GM21423 (cell line): ENCODE data around the gene ADAM29.
"Not testable (repeated sequence)": the region's sequence is repeated elsewhere in the genome, so short reads cannot be mapped to it uniquely, and the experiment has no call there.

Experiments used
- ATAC-seq: cut with Tn5 transposase; IDR thresholded peaks from one replicate; pipeline ENCODE4 v1.9.1; 2021; ENCODE audit warnings: mild to moderate bottlenecking, moderate library complexity; ENCODE audit not compliant: unreplicated experiment

Gene ADAM29

DNA sequence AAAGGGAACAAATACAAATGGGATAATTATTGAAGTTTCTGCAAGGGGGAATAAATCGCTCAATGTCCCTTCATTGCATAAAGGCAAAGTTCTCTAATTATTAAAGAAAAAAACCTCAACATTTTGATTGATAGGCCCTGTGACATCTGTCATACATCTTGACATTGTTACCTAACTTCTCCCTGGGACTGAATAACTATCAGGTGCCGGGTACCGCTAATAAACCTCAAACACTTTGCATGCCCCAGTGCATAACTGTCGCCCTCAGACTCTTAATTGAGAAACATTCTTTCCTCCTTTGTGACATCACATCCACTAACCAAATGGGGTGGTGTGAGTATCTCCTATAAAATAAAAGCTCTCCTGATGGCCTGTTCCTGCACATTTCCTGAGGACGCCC is at the start of gene ADAM29:
TSS of gene ADAM29 (plus strand) at position 301 of the 400 bp plus-strand sequence. CDS start 57,168 bp downstream, outside the sequence.
- ATAC-seq = no peak

- ATAC-seq = no peak
Measured at GRCh38 chr4:174869339-174869738, 48.8 kb upstream of the ADAM29 start.

DNA sequence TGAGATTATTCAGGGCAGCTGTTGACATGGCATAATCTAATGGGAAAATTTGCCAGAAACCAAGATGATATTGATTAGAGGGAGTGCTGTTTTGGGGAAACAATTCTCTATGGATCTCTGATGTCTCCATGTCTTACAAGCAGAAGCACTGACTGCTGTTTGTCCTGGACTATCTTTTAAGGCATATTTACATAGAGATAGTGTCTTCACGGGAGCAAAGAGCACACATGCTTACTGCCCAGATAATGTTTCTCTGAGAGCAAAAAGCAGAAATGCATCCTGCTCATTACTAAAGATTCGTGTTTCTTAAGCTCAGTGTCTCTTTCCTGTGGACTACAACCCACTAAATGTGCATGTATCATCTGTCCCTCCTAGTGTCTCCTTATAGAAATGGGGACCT is 47.8 kb upstream of the ADAM29 start:
- no peak for ATAC-seq

DNA sequence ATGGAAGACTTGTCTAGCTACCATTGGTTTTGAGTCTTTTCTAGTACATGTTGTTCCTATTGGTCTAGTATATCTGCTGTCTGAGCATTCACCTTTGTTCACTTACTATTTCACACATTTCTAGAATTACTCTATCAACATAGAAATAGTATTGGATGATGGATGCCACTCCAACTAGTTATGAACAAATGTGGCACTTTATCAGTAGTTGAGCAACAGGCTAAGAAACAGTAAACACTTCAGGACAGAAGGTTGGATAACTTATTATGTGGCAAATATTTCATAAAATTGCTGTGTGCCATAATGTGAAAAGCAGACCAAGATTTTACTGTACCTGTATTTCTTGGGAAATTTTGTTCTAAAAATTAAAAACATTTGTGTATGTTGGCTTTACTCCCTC is 46.8 kb upstream of the ADAM29 start:
- no peak for ATAC-seq

DNA sequence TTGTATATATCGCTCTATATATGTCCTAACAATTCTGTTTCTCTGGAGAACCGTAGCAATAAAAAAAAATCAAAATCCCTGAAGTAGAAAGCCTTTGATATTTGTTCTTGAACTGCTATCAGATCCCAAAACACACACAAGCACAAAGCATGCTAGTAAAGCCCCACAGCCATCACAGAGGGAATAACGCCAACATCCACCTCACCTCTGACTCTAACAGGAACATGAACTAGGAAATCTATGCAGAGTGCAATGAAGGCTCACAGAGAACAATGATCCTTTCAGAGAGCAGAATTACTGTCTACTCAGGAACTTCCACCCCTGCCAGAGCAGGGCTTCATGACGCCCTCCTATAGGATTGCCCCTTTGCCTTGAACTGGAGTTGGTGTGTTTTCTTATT is 45.0 kb upstream of the ADAM29 start:
- ATAC-seq = not testable (repeated sequence)

GRCh38 chr4:174873931-174874330 is 44.2 kb upstream of the ADAM29 start:
- ATAC-seq = peak; percentile 48

GRCh38 chr4:174874898-174875297 is 43.3 kb upstream of the ADAM29 start:
- no peak for ATAC-seq

- no peak for ATAC-seq
Measured at GRCh38 chr4:174880001-174880400, 38.2 kb upstream of the ADAM29 start.

DNA sequence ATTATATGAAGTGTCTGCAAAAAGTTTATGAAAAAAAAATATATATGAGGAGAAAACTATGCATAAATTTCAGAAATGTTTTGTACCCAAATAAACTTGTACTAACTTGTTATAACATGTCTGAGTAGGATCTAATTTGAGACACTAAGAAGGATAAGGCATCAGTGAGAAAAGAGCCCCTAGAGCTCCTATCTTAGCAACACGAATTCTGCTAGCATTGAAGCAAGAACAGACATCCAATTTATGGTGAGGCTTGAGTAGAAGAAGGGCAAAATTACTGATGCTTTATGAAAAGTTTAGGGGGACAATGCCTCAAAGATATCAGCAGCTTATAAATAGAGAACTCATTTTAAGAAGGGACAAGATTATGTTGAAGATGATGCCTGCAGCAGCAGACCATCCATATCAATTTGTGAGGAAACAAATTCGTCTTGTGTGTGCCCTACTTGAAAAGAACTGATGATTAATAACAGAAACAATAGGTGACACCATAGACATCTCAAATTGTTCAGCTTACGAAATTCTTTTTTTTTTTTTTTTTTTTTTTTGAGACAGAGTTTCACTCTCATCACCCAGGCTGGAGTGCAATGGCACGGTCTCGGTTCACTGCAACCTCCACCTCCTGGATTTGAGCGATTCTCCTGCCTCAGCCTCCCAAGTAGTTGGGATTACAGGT is 35.7 kb upstream of the ADAM29 start:
- no peak for ATAC-seq

DNA sequence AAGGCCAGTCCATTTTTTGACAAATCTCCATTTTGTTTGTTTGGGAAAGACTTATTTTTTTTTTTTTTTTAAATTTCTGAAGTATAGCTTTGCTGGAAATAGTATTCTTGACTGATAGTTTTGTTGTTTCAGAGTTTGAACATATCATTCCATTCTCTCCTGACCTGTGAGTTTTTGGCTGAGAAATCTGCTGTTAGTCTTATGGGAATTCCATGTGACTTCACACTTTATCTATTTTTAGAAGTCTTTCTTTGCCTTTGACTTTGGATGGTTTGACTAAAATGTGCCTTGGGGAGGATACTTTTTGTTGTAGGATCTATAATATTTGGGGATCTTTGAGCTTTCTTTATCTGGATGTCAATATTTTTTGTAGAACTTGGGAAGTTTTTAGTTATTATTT is 10.7 kb upstream of the ADAM29 start:
- ATAC-seq = no peak

DNA sequence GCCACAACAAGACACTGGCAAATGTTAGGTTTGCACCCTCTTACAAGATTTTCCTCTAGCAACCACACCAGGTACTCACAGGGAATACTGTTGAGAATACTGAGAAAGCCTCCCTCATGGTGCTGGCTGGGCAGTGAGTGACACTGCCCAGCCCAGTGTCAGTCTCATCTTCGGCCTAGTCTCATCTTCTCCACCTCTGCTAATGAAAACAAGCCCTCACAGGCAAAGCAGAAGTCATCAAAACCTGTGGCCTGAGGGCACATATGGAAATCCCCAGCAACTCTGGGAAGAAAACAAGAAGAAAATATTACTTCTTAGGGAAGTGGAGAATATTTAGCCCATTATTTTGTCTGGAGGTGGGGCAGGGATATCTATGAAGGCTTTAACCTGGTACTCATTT is 7.9 kb upstream of the ADAM29 start:
- no peak for ATAC-seq

- ATAC-seq = no peak
Measured at GRCh38 chr4:174912919-174913543, 5.1 kb upstream of the ADAM29 start.

- no peak for ATAC-seq
Measured at GRCh38 chr4:174919886-174920423, 1.8 kb downstream of the ADAM29 start.

DNA sequence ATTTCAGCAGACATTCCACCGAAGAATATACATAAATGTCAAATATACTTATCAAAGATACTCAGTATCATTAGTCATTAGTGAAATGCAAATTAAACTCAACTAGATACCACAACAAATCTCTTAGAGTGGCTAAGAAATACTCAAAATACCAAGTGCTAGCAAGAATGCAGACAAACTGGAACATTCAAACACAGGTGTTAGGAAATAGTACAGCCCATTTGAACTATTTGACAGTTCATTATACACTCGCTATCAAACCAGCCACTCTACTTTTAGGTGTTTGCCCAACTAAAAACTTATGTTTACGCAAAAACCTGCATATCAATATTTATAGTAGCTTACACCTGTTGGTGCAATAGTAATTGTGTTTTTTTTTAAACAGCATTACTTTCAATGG is 8.8 kb downstream of the ADAM29 start:
- no peak for ATAC-seq

DNA sequence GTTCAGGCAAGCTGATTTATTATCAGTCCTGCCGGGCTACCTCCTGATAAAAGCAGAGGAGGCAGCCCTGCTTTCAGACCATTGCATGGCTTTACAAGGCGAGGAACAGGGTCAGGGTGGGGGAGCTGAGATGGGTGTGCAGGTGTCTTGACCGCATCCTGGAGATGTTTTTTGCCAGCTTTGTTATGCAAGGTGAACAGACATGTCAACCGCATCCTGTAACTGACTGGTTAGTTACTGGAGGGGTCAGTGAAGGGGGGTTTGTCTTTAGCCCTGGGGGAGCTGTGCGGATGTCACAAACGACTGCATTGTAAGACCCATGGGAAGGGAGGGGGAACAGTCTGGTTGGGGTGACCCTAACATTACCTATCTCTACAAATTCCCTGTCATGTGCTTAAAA is 10.0 kb downstream of the ADAM29 start:
- no peak for ATAC-seq

- no peak for ATAC-seq
Measured at GRCh38 chr4:174928575-174929253, 10.6 kb downstream of the ADAM29 start.

DNA sequence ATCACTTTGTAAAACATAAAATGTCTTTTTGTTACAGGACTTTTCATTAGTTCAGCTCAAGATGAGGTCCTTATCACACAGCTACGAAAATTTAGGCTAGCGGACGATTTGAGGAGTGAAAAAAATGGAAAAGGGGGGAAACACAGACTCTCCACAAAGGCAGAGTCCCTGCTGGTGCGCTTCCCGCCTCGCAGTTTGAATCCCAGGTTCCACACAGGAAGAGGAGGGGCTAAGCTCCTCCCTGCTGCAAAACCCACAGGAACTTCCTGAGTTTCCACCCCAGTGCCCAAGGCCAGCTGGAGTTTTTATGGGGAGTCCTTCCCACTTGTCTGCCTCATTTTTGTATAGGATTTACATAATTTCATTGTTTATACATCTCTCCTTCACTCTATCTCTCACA is 11.2 kb downstream of the ADAM29 start:
- no peak for ATAC-seq

- ATAC-seq = no peak
Measured at GRCh38 chr4:174930895-174931294, 12.7 kb downstream of the ADAM29 start.

DNA sequence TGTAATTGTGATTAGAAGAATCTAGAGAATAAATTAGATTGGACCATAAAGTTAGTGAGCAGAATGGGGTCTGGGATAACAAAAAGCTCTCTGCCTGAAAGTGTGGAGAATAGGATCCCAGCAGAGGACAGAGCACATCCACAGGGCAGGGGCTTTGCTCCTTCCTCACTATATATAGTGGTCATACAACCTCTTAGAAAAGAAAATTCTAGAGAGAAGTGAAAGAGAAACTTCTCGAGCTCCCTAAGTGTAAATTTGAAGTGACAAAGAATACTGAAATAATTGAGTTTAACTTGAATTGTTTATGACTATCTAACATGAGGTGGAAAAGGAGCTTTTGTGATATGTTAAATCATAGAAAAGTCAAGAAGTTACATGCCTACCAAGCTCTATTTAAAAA is 14.9 kb downstream of the ADAM29 start:
- ATAC-seq = no peak

GRCh38 chr4:174934360-174934759 is 16.2 kb downstream of the ADAM29 start:
- no peak for ATAC-seq

DNA sequence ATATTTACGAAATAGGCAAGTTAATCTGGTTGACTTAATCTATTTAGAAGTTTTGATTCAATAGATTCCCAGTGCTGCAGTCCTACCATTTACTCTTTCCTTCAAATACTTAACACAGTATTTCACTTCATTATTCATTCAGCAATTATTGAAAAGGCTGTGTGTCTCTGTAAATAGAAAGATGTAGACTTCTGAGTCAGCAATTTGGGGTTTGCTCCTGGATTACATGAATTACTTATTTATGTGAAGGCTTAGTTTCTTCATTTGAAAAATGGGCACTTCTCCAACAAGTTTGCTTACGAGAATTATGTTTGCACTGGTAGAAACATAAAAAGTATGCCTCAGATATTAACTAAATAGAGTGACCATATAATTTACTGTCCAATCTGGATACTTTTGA is 17.4 kb downstream of the ADAM29 start:
- ATAC-seq = no peak

DNA sequence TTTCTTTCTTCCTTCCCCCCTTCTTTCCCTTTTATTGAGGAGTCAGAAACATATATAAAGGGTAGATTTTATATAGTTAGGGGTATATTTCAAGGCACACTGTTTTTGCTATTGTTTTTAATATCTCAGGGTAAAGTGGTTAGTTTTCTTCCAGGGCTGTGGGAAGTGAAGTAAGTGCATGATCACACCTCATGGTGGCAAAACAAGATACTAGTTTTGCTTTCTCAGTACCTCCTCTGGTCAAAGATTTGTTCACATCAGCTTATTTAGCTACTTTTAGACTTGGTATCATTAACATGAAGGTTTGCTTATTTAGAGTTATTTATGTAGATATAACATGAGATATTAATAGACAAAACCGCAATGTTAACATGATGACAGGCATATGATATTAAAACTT is 21.8 kb downstream of the ADAM29 start:
- ATAC-seq = no peak
